ENCODE data around the gene UBE3D.

DNA sequence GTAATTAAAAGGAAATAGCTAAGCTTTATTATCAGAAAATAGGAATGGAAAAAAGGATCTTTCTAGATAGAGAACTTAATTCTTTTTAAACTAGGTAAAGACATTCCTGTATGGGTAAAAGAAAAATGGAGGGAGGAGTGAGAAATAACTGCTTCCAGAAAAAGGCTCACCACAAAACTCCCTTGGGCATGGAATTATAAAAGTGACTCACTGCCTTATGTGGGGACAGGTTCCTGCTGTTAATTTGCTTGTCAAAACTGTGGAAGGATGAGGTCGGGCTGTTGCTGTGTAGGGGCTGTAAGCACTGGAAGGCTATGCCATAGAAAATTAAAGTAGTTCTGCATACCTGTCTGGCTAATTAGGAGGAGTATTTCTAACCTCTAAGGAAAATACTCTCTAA lies 158.7 kb downstream of the UBE3D start:
- TF ChIP-seq, protein P1, sequence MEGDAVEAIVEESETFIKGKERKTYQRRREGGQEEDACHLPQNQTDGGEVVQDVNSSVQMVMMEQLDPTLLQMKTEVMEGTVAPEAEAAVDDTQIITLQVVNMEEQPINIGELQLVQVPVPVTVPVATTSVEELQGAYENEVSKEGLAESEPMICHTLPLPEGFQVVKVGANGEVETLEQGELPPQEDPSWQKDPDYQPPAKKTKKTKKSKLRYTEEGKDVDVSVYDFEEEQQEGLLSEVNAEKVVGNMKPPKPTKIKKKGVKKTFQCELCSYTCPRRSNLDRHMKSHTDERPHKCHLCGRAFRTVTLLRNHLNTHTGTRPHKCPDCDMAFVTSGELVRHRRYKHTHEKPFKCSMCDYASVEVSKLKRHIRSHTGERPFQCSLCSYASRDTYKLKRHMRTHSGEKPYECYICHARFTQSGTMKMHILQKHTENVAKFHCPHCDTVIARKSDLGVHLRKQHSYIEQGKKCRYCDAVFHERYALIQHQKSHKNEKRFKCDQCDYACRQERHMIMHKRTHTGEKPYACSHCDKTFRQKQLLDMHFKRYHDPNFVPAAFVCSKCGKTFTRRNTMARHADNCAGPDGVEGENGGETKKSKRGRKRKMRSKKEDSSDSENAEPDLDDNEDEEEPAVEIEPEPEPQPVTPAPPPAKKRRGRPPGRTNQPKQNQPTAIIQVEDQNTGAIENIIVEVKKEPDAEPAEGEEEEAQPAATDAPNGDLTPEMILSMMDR (conservative IDR thresholded peaks at IDR 0.05), result no peak
- TF ChIP-seq ZFX (IDR thresholded peaks at IDR 0.05), result no peak
